HCT116 (cell line): ENCODE data around the gene ATP8A2. TPM values are rescaled to one million over a fixed set of nuclear protein-coding genes. Genes with fewer than 3 reads are reported as not detected.

Experiments
- ATAC-seq: fragments of 200-7000 bp; cut with Tn5 transposase; 2 replicates; pipeline ENCODE4 v1.9.1; 2020; ENCODE audit warnings: mild to moderate bottlenecking, moderate library complexity
- BruUV-seq: library from RNA; stranded (reverse); fragments of 400-500 nt; replicated peaks from 2 replicates; lab custom pipeline; 2021; lab: Mats Ljungman, UMichigan
- CTCF ChIA-PET: fragments of 300-600 bp; sonication (Branson Sonifier 250); formaldehyde crosslinking; loops from one replicate; lab custom pipeline; 2021; ENCODE audit warnings: antibody characterized with exemption; lab: Charles Lee
- POLR2A ChIA-PET: fragments of 300-600, 350-600 bp; sonication (Branson Sonifier 250); formaldehyde crosslinking; loops from one replicate; lab custom pipeline; 2021; ENCODE audit warnings: antibody characterized with exemption; lab: Charles Lee
- RAD21 ChIA-PET, 2 experiments: fragments of 300-600 bp; sonication (Branson Sonifier 250); formaldehyde crosslinking; loops; one replicate each; lab custom pipeline; 2023; ENCODE audit warnings: low total read pairs in 2 of 2; ENCODE audit not compliant: uncharacterized antibody in 2 of 2, unreplicated experiment in 2 of 2, low non-redundant PET in 1 of 2; lab: Charles Lee
- DNase-seq: peaks from one replicate; pipeline ENCODE4 v3.0.0-alpha.2; 2010; ENCODE audit warnings: low read depth, low spot score
- H2AFZ ChIP-seq: fragments of 200-600 bp; shearing (Covaris generic), sonication (generic); 2 replicates; pipeline ENCODE4 v1.6.1; 2017; ENCODE audit warnings: low read depth, mixed run types, mixed read lengths, antibody characterized with exemption, low read length; ENCODE audit not compliant: poor library complexity, severe bottlenecking
- H3K27ac ChIP-seq: 2 replicates; pipeline ENCODE4 v1.5.1; 2012; ENCODE audit warnings: low read depth, low read length
- H3K27me3 ChIP-seq: fragments of 200-600 bp; sonication (generic); 2 replicates; pipeline ENCODE4 v1.6.1; 2016; ENCODE audit warnings: mixed run types, low read length, mixed read lengths; ENCODE audit not compliant: insufficient read depth
- H3K36me3 ChIP-seq, 2 experiments: fragments of 200-500 bp in 1 of 2; fragments of 200-600 bp in 1 of 2; sonication (Bioruptor generic) in 1 of 2; sonication (generic) in 1 of 2; 2 replicates each; pipeline versions ENCODE4 v1.5.1 to v1.6.1; 2014 to 2016; ENCODE audit warnings: low read length in 2 of 2, inconsistent platforms in 1 of 2, mixed read lengths in 1 of 2, mixed run types in 1 of 2; ENCODE audit not compliant: insufficient read depth in 2 of 2, control insufficient read depth in 1 of 2
- H3K4me1 ChIP-seq, 2 experiments: fragments of 200-600 bp in 1 of 2; sonication (generic) in 1 of 2; 2 replicates each; pipeline versions ENCODE4 v1.5.1 to v1.6.1; 2012 to 2017; ENCODE audit warnings: low read length in 2 of 2, inconsistent platforms in 1 of 2, mild to moderate bottlenecking in 1 of 2, mixed read lengths in 1 of 2, mixed run types in 1 of 2, moderate library complexity in 1 of 2; ENCODE audit not compliant: insufficient read depth in 2 of 2, control insufficient read depth in 1 of 2
- H3K4me2 ChIP-seq: fragments of 200-600 bp; sonication (generic); 2 replicates; pipeline ENCODE4 v1.6.1; 2017; ENCODE audit warnings: mixed run types, low read length, mixed read lengths
- H3K4me3 ChIP-seq, 2 experiments: fragments of 200-600 bp in 1 of 2; sonication (generic) in 1 of 2; replicated peaks in 1 of 2; 2 replicates each; pipeline ENCODE4 v1.5.1; 2011 to 2016; ENCODE audit warnings: low read length in 2 of 2, control low read depth in 1 of 2, low read depth in 1 of 2, mild to moderate bottlenecking in 1 of 2, mixed read lengths in 1 of 2, mixed run types in 1 of 2
- H3K79me2 ChIP-seq: fragments of 200-600 bp; sonication (generic); 2 replicates; pipeline ENCODE4 v1.6.1; 2017; ENCODE audit warnings: mild to moderate bottlenecking, mixed run types, low read length, moderate library complexity, mixed read lengths; ENCODE audit not compliant: insufficient read depth
- H3K9ac ChIP-seq: fragments of 200-600 bp; sonication (generic); 2 replicates; pipeline ENCODE4 v1.6.1; 2016; ENCODE audit warnings: low read length, mixed read lengths
- H3K9me2 ChIP-seq: fragments of 200-600 bp; sonication (generic), shearing (Covaris generic); 2 replicates; pipeline ENCODE4 v1.6.1; 2017; ENCODE audit warnings: mixed run types, mild to moderate bottlenecking, moderate library complexity; ENCODE audit not compliant: insufficient read depth
- H3K9me3 ChIP-seq, 2 experiments: fragments of 200-500 bp in 1 of 2; fragments of 200-600 bp in 1 of 2; sonication (Bioruptor generic) in 1 of 2; sonication (generic) in 1 of 2; 2 replicates each; pipeline ENCODE4 v1.6.1; 2014 to 2017; ENCODE audit warnings: low read length in 2 of 2, mixed read lengths in 2 of 2, inconsistent platforms in 1 of 2, low read depth in 1 of 2, mild to moderate bottlenecking in 1 of 2, mixed run types in 1 of 2, moderate library complexity in 1 of 2; ENCODE audit not compliant: control insufficient read depth in 1 of 2, insufficient read depth in 1 of 2
- H4K20me1 ChIP-seq: fragments of 200-600 bp; sonication (generic), shearing (Covaris generic); 2 replicates; pipeline ENCODE4 v1.6.1; 2017; ENCODE audit warnings: mixed run types, mild to moderate bottlenecking, moderate library complexity; ENCODE audit not compliant: insufficient read depth
- CEBPB ChIP-seq: IDR thresholded peaks from 2 replicates; pipeline ENCODE4 v1.6.1; 2012; ENCODE audit warnings: low read depth
- EGR1 ChIP-seq: IDR thresholded peaks from 2 replicates; pipeline ENCODE4 v1.6.1; 2012; ENCODE audit warnings: low read depth
- ELF1 ChIP-seq: IDR thresholded peaks from 2 replicates; pipeline ENCODE4 v1.6.1; 2012; ENCODE audit warnings: low read depth, borderline replicate concordance
- FOSL1 ChIP-seq: IDR thresholded peaks from 2 replicates; pipeline ENCODE4 v1.6.1; 2012; ENCODE audit warnings: low read depth
- POLR2A ChIP-seq: IDR thresholded peaks from 2 replicates; pipeline ENCODE4 v1.7.0; 2011; ENCODE audit warnings: borderline replicate concordance; ENCODE audit not compliant: insufficient read depth, insufficient read length; ENCODE audit errors: extremely low read depth
- POLR2AphosphoS5 ChIP-seq: IDR thresholded peaks from 2 replicates; pipeline ENCODE4 v1.6.1; 2011; ENCODE audit warnings: mild to moderate bottlenecking, low read depth, low read length, moderate library complexity
- REST ChIP-seq: IDR thresholded peaks from 2 replicates; pipeline ENCODE4 v1.6.1; 2012; ENCODE audit warnings: low read depth
- SIN3A ChIP-seq: IDR thresholded peaks from 2 replicates; pipeline ENCODE4 v1.6.1; 2012; ENCODE audit warnings: low read depth
- SP1 ChIP-seq: IDR thresholded peaks from 2 replicates; pipeline ENCODE4 v1.6.1; 2012; ENCODE audit warnings: low read depth
- TCF7L2 ChIP-seq: IDR thresholded peaks from 2 replicates; pipeline ENCODE4 v1.7.0; 2011; ENCODE audit warnings: borderline replicate concordance, inconsistent platforms; ENCODE audit not compliant: insufficient read depth, insufficient read length; ENCODE audit errors: extremely low read depth
- YY1 ChIP-seq: IDR thresholded peaks from 2 replicates; pipeline ENCODE4 v1.6.1; 2011; ENCODE audit warnings: low read length, low read depth, moderate library complexity, mild to moderate bottlenecking; ENCODE audit not compliant: insufficient replicate concordance; ENCODE audit errors: extremely low read depth
- ZBTB33 ChIP-seq: IDR thresholded peaks from 2 replicates; pipeline ENCODE4 v1.6.1; 2011; ENCODE audit warnings: mild to moderate bottlenecking, low read length, moderate library complexity; ENCODE audit not compliant: insufficient replicate concordance; ENCODE audit errors: extremely low read depth
- ZFX ChIP-seq: fragments of 450-650 bp; IDR thresholded peaks from 2 replicates; pipeline ENCODE4 v1.6.1; 2017
- ZNF274 ChIP-seq: fragments of 200-500 bp; sonication (Bioruptor generic); IDR thresholded peaks from 2 replicates; pipeline ENCODE4 v1.6.1; 2014; ENCODE audit warnings: mild to moderate bottlenecking, low read depth, low read length, inconsistent platforms
- intact Hi-C: fragments of 100-400 bp; cut with micrococcal nuclease; formaldehyde crosslinking; loops from 2 replicates; pipeline ENCODE4 v1.10.0; 2022
- total RNA-seq: library from RNA; stranded (reverse); gene quantifications from one replicate; pipeline ENCODE4 v1.2.1, GENCODE V29; 2021; ENCODE audit not compliant: unreplicated experiment
- TF ChIP-seq, protein P1 (sequence below): IDR thresholded peaks from 2 replicates; pipeline ENCODE4 v1.6.1; 2012

Gene ATP8A2
- total RNA-seq, 1 experiment from 2014 or later: not detected

- ChIA-PET CTCF (no interaction called here), RAD21 (no interaction called here), POLR2A (no interaction called here)
- Histone ChIP-seq H4K20me1 (no peaks in the 10 kb centered on the region), H3K4me1 (no peaks in the 10 kb centered on the region), H3K36me3 (no peaks in the 10 kb centered on the region), H3K9ac (no peak overlapping the region), H3K79me2 (no peaks in the 10 kb centered on the region), H2AFZ (no peak overlapping the region), H3K9me2 (no peaks in the 10 kb centered on the region), H3K27me3 (peaks cover 63% of the 10 kb centered on the region), H3K27ac (no peak overlapping the region), H3K4me3 (no peak overlapping the region), H3K9me3 (no peaks in the 10 kb centered on the region), H3K4me2 (no peak overlapping the region)
- no peak for TF ChIP-seq CEBPB
- TF ChIP-seq, protein P1, sequence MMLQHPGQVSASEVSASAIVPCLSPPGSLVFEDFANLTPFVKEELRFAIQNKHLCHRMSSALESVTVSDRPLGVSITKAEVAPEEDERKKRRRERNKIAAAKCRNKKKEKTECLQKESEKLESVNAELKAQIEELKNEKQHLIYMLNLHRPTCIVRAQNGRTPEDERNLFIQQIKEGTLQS: no peak
- no peak for TF ChIP-seq ZBTB33
- TF ChIP-seq ZNF274: no peak
- no peak for TF ChIP-seq ZFX
- TF ChIP-seq REST: no peak
- TF ChIP-seq FOSL1: no peak
- TF ChIP-seq ELF1: no peak
- TF ChIP-seq SP1: no peak
- TF ChIP-seq SIN3A: no peak
- no peak for TF ChIP-seq POLR2A
- TF ChIP-seq EGR1: no peak
- TF ChIP-seq POLR2AphosphoS5: no peak
- no peak for TF ChIP-seq YY1
- TF ChIP-seq TCF7L2: no peak
- intact Hi-C loops: no loop called here
- no peak for ATAC-seq
- BruUV-seq: no TSS peak
- no peak for DNase-seq
Measured at GRCh38 chr13:26017196-26017921, 645.6 kb downstream of the ATP8A2 start.
